Astrocyte of the spinal cord (primary cell): ENCODE measurements around the gene CIAO1.

Experiments
- DNase-seq: peaks from one replicate; pipeline ENCODE4 v3.0.0; 2011; ENCODE audit warnings: low read depth, low spot score
- H3K4me3 ChIP-seq: 2 replicates; pipeline ENCODE4 v1.5.1; 2011; ENCODE audit warnings: low read depth, mild to moderate bottlenecking, low read length, moderate library complexity
- in situ Hi-C: cut with HindIII; loops from 2 replicates; pipeline ENCODE4 v1.10.0; 2017; ENCODE audit warnings: low sequenced_read_pairs
- TF ChIP-seq, protein P1 (sequence below): IDR thresholded peaks from 2 replicates; pipeline ENCODE4 v1.5.1; 2012; ENCODE audit warnings: low read depth, mild to moderate bottlenecking, low read length, inconsistent platforms

The CIAO1 gene

DNA sequence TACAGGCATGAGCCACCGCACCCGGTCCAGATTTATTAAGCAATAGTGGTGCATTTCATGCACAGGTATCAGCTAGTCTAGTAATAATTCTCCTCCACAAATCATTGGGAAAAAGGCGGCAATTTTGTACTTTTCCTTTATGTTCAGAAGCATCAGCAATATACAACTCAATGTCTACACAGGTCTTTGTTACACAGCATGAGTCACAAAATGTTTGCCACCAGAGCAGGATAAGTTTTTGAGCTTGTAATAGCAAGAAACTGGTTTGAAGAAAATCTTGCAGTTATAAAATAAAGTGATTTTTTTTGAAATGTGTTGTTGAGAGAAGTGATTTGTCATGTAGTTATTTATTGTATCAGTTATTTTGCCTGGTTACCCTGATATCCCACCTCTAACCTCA, 54.3 kb downstream of the CIAO1 start:
- in situ Hi-C loops = no loop called here
- DNase-seq = no peak
- TF ChIP-seq, protein P1, sequence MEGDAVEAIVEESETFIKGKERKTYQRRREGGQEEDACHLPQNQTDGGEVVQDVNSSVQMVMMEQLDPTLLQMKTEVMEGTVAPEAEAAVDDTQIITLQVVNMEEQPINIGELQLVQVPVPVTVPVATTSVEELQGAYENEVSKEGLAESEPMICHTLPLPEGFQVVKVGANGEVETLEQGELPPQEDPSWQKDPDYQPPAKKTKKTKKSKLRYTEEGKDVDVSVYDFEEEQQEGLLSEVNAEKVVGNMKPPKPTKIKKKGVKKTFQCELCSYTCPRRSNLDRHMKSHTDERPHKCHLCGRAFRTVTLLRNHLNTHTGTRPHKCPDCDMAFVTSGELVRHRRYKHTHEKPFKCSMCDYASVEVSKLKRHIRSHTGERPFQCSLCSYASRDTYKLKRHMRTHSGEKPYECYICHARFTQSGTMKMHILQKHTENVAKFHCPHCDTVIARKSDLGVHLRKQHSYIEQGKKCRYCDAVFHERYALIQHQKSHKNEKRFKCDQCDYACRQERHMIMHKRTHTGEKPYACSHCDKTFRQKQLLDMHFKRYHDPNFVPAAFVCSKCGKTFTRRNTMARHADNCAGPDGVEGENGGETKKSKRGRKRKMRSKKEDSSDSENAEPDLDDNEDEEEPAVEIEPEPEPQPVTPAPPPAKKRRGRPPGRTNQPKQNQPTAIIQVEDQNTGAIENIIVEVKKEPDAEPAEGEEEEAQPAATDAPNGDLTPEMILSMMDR = no peak
- H3K4me3 ChIP-seq = no peak overlapping the region

GRCh38 chr2:96320728-96321622, 55.0 kb downstream of the CIAO1 start:
- H3K4me3 ChIP-seq = peak overlapping the region; percentile 54
- TF ChIP-seq, protein P1 = no peak
- DNase-seq = peak; percentile 18
- in situ Hi-C loops = no loop called here
